Keratinocyte (primary cell): ENCODE measurements around the gene TRPM2. TPM values are rescaled to one million over a fixed set of nuclear protein-coding genes. Genes with fewer than 3 reads are reported as not detected.
"Not testable (repeated sequence)": the region's sequence is repeated elsewhere in the genome, so short reads cannot be mapped to it uniquely, and the experiment has no call there.

Experiments used
- DNase-seq: peaks from one replicate; pipeline ENCODE4 v3.0.0-alpha.2; 2011; ENCODE audit warnings: low read depth, missing footprints, low spot score
- FAIRE-seq: peaks from 2 replicates; lab custom pipeline; 2011; peaks lifted over from hg19 to GRCh38; lab: Jason Lieb, UNC
- H2AFZ ChIP-seq: 2 replicates; pipeline ENCODE4 v1.6.0; 2012; ENCODE audit warnings: low read length, control low read depth, inconsistent platforms; ENCODE audit not compliant: control insufficient read depth
- H3K27ac ChIP-seq: 2 replicates; pipeline ENCODE4 v1.5.1; 2011; ENCODE audit warnings: low read length; ENCODE audit not compliant: control insufficient read depth, insufficient read depth
- H3K27me3 ChIP-seq: 3 replicates; pipeline ENCODE4 v1.6.0; 2011; ENCODE audit warnings: low read length; ENCODE audit not compliant: control insufficient read depth, insufficient read depth; ENCODE audit errors: extremely low read depth
- H3K36me3 ChIP-seq, 2 experiments: 2 replicates in 1 of 2; 3 replicates in 1 of 2; pipeline ENCODE4 v1.5.1; 2011; ENCODE audit warnings: low read length in 2 of 2, mild to moderate bottlenecking in 1 of 2; ENCODE audit not compliant: control insufficient read depth in 2 of 2, insufficient read depth in 2 of 2; ENCODE audit errors: extremely low read depth in 1 of 2
- H3K4me1 ChIP-seq: 3 replicates; pipeline ENCODE4 v1.5.1; 2011; ENCODE audit warnings: low read length; ENCODE audit not compliant: control insufficient read depth, insufficient read depth; ENCODE audit errors: extremely low read depth
- H3K4me2 ChIP-seq: 3 replicates; pipeline ENCODE4 v1.6.0; 2011; ENCODE audit warnings: low read depth, low read length; ENCODE audit not compliant: control insufficient read depth, insufficient read depth; ENCODE audit errors: extremely low read depth
- H3K4me3 ChIP-seq, 3 experiments: fragments of 200-600 bp in 1 of 3; sonication (generic) in 1 of 3; 2 replicates in 2 of 3; 3 replicates in 1 of 3; pipeline ENCODE4 v1.5.1; 2011 to 2016; ENCODE audit warnings: low read length in 3 of 3, mild to moderate bottlenecking in 3 of 3, control low read depth in 2 of 3, inconsistent platforms in 1 of 3, low read depth in 1 of 3, mixed read lengths in 1 of 3, mixed run types in 1 of 3, moderate library complexity in 1 of 3; ENCODE audit not compliant: control insufficient read depth in 2 of 3, insufficient read depth in 2 of 3; ENCODE audit errors: extremely low read depth in 1 of 3
- H3K79me2 ChIP-seq: 2 replicates; pipeline ENCODE4 v1.6.0; 2012; ENCODE audit warnings: low read length; ENCODE audit not compliant: control insufficient read depth, insufficient read depth
- H3K9ac ChIP-seq: 3 replicates; pipeline ENCODE4 v1.6.0; 2011; ENCODE audit warnings: low read length; ENCODE audit not compliant: control insufficient read depth, insufficient read depth; ENCODE audit errors: extremely low read depth
- H3K9me1 ChIP-seq: 3 replicates; pipeline ENCODE4 v1.6.0; 2011; ENCODE audit warnings: low read length; ENCODE audit not compliant: control insufficient read depth, insufficient read depth; ENCODE audit errors: extremely low read depth
- H3K9me3 ChIP-seq: 2 replicates; pipeline ENCODE4 v1.5.1; 2012; ENCODE audit warnings: low read depth, low read length; ENCODE audit not compliant: control insufficient read depth
- H4K20me1 ChIP-seq: 3 replicates; pipeline ENCODE4 v1.6.0; 2011; ENCODE audit warnings: low read length; ENCODE audit not compliant: control insufficient read depth, insufficient read depth; ENCODE audit errors: extremely low read depth
- EZH2 ChIP-seq: IDR thresholded peaks from one replicate; pipeline ENCODE4 v1.6.1; 2012; ENCODE audit warnings: inconsistent platforms, mild to moderate bottlenecking, low read length, moderate library complexity
- dilution Hi-C: fragments of 300-500 bp; cut with MboI; formaldehyde crosslinking; loops from one replicate; pipeline ENCODE4 v1.7.0; 2020; ENCODE audit warnings: low sequenced_read_pairs; ENCODE audit not compliant: extremely low pct_ligation_motif_present
- polyA plus RNA-seq, 5 experiments: library from polyadenylated mRNA; depleted of rRNA in 3 of 5; stranded (reverse) in 3 of 5; stranded (forward) in 1 of 5; unstranded in 1 of 5; fragments of >200 nt; gene quantifications; 1 replicate in 1 of 5; 2 replicates in 3 of 5; 3 replicates in 1 of 5; pipeline versions ENCODE4 v1.2.1 to v1.2.3, GENCODE V29; 2011 to 2012; ENCODE audit warnings: missing spikeins in 2 of 5, low read depth in 1 of 5, low replicate concordance in 1 of 5
- TF ChIP-seq, protein P1 (sequence below), 3 experiments: IDR thresholded peaks in 1 of 3; conservative IDR thresholded peaks in 1 of 3; optimal IDR thresholded peaks in 1 of 3; 2 replicates in 2 of 3; 3 replicates in 1 of 3; pipeline versions ENCODE3 to v1.5.1; 2011; ENCODE audit warnings: low read length in 3 of 3, mild to moderate bottlenecking in 3 of 3, moderate library complexity in 2 of 3, control low read depth in 1 of 3, inconsistent platforms in 1 of 3; ENCODE audit not compliant: insufficient read depth in 2 of 3; ENCODE audit errors: extremely low read depth in 1 of 3

The TRPM2 gene
- polyA plus RNA-seq, 1 donor (not counting 4 experiments of a cell fraction or from before 2014, with no cell fraction given): 0.31 TPM

DNA sequence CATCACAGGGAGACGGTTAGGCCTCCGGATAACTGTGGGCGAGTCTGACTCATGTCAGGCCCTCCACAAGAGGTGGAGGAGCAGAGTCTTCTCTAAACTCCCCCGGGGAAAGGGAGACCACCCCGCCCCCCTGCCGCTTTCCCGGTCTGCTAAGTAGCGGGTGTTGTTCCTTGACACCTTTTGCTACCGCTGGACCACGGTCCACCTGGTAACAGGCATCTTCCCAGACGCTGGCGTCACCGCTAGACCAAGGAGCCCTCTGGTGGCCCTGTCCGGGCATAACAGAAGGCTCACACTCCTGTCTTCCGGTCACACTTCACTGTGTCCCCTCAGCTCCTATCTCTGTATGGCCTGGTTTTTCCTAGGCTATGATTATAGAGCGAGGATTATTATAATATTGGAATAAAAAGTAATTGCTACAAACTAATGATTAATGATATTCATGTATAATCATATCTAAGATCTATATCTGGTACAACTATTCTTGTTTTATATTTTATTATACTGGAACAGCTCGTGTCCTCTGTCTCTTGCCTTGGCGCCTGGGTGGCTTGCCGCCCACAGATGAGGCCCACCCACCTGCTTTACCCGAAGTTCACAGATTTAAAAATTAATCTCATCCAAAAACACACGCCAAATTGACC is 126.3 kb downstream of the TRPM2 start:
- H3K4me2 ChIP-seq, H3K27ac ChIP-seq, H3K9ac ChIP-seq, H3K4me1 ChIP-seq, H3K27me3 ChIP-seq, H4K20me1 ChIP-seq, FAIRE-seq, DNase-seq, H3K36me3 ChIP-seq, H3K9me3 ChIP-seq, H3K4me3 ChIP-seq, H2AFZ ChIP-seq, H3K9me1 ChIP-seq, H3K79me2 ChIP-seq: not testable (repeated sequence)
- TF ChIP-seq, protein P1, sequence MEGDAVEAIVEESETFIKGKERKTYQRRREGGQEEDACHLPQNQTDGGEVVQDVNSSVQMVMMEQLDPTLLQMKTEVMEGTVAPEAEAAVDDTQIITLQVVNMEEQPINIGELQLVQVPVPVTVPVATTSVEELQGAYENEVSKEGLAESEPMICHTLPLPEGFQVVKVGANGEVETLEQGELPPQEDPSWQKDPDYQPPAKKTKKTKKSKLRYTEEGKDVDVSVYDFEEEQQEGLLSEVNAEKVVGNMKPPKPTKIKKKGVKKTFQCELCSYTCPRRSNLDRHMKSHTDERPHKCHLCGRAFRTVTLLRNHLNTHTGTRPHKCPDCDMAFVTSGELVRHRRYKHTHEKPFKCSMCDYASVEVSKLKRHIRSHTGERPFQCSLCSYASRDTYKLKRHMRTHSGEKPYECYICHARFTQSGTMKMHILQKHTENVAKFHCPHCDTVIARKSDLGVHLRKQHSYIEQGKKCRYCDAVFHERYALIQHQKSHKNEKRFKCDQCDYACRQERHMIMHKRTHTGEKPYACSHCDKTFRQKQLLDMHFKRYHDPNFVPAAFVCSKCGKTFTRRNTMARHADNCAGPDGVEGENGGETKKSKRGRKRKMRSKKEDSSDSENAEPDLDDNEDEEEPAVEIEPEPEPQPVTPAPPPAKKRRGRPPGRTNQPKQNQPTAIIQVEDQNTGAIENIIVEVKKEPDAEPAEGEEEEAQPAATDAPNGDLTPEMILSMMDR (optimal IDR thresholded peaks at IDR 0.05 in 1 of 3, IDR thresholded peaks at IDR 0.05 in 1 of 3, conservative IDR thresholded peaks at IDR 0.05 in 1 of 3; ENCODE audit: extremely low read depth in 1 of 3, insufficient read depth in 2 of 3, low read length in 3 of 3): peak in 2 of 3 experiments; percentile 26 to 56
- dilution Hi-C loops: loop anchor here (25.0 kb wide), 1 partner anchor 258 kb away; no protein-coding TSS in a partner anchor

DNA sequence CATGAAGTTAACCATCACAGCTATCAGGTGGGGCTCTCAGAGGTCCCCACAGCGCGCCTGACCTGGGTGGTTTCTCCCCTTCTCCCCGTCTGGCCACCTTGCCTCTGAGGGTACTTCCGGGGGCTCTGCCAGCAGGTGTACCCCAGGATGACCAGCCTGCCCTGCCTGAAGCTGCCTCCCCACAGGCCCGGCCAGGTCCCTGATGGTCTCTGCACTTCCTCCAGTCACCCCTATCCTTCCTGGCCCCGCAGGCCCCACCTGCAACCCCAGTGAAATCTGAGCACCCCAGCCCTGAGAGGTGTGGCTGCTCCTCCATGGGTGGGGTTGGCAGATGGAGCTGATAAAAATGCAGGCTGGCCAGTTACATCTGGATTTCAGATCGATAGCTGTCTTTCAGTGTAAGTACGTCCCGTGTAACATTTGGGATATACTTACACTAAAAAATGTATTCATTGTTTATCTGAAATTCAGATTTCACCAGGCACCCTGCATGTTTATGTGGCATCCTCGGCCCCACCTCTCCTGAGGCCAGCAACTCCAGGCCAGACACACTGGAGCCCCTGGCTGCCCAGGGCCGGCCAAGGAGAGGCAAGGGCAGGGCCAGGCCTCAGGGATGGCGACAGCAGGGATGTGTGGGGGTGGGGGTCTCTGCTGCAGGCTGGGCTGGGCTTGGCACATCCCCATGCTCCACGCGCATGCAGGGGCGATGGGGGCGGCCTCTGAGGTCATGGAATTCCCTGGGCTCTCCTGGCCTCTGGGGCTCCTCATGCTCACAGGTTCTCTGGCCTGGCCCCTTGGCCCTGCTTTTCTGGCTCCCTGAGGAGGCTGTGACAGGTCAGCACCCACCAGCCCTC is 127.0 kb downstream of the TRPM2 start:
- Histone ChIP-seq H3K27ac (no peak overlapping the region), H3K9me3 (no peaks in the 10 kb centered on the region), H3K9me1 (no peaks in the 10 kb centered on the region), H3K4me3 (no peak overlapping the region), H3K79me2 (no peaks in the 10 kb centered on the region), H3K9ac (no peak overlapping the region), H3K36me3 (no peaks in the 10 kb centered on the region), H4K20me1 (no peaks in the 10 kb centered on the region), H3K4me2 (no peak overlapping the region), H2AFZ (no peak overlapping the region), H3K27me3 (no peaks in the 10 kb centered on the region), H3K4me1 (no peaks in the 10 kb centered on the region)
- FAIRE-seq (no peak), DNase-seq (no peak)
- dilution Hi-C loops: loop anchor here (25.0 kb wide), 1 partner anchor 257 kb away; no protein-coding TSS in a partner anchor
- no peak for TF ChIP-seq EZH2
